ENCODE data around the gene WNK1. TPM values are rescaled to one million over a fixed set of nuclear protein-coding genes. Genes with fewer than 3 reads are reported as not detected.
A peak's percentile ranks its signal among the peaks of the same experiment; 100 is the strongest.
"Not testable (repeated sequence)": the region's sequence is repeated elsewhere in the genome, so short reads cannot be mapped to it uniquely, and the experiment has no call there.

WNK1 gene
- total RNA-seq, 4 donors from 2014 or later = 222 to 407 (median 322) TPM

- ATAC-seq (ENCODE audit: low FRiP score) (no peak), DNase-seq (ENCODE audit: low spot score) (no peak)
- TF ChIP-seq CTCF (IDR thresholded peaks at IDR 0.05) = no peak
These were observed 57.7 kb downstream of the WNK1 start for GRCh38 chr12:810116-810515.

GRCh38 chr12:810671-811415 lies 58.5 kb downstream of the WNK1 start:
- no peak for TF ChIP-seq CTCF (IDR thresholded peaks at IDR 0.05)
- no peak for DNase-seq (ENCODE audit: low spot score)
- no peak for ATAC-seq (ENCODE audit: low FRiP score)

DNA sequence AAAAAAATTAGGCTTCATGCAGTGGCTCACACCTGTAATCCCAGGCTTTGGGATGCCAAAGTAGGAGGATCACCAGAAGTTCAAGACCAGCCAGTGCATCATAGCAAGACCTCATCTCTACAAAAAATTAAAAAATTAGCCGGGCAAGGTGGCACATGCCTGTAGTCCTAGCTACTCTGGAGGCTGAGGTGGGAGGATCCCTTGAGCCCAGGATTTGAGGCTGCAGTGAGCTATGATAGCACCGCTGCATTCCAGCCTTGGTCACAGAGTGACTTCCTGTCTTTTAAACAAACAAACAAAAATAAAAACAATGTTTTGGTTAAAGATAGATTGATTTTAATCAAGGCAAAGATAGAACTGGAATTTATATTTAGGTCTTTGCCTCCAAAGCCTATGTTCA lies 60.6 kb downstream of the WNK1 start:
- no peak for ATAC-seq (ENCODE audit: low FRiP score)
- no peak for TF ChIP-seq CTCF (IDR thresholded peaks at IDR 0.05)
- no peak for DNase-seq (ENCODE audit: low spot score)

DNA sequence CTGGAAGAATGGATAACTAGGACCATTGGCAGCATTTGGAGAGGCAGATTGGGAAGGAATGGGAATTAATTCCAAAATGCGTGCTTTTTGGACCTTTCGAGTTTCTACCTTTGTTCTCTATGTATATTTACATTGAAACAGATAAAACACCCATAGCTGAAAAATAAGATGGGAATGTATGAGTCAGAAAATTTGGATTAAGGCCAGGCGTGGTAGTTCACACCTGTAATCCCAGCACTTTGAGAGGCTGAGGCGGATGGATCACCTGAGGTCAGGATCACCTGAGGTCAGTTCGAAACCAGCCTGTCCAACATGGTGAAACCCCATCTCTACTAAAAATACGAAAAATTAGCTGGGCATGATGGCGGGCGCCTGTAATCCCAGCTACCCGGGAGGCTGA lies 65.1 kb downstream of the WNK1 start:
- not testable (repeated sequence) for ATAC-seq (ENCODE audit: low FRiP score); DNase-seq (ENCODE audit: low spot score)

GRCh38 chr12:817941-818600 lies 65.7 kb downstream of the WNK1 start:
- no peak for DNase-seq (ENCODE audit: low spot score)
- no peak for TF ChIP-seq CTCF (IDR thresholded peaks at IDR 0.05)
- peak; percentile 47 for ATAC-seq (ENCODE audit: low FRiP score)

DNA sequence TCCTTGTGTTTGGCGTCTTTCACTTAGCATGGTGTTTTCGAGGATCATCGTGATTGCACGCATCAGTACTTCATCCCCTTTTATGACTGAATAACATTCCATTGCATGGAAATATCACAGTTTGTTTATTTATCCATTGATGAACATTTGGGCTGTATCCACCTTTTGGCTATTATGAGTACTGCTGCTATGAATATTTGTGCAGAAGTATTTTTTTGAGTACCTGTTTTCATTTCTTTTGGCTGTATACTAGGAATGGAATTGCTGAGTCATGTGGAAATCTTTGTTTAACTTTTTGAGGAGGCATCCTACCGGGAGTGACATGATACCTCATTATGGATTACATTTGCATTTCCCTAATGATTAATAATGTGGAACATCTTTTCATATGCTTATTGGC lies 66.4 kb downstream of the WNK1 start:
- ATAC-seq (ENCODE audit: low FRiP score) = no peak
- no peak for DNase-seq (ENCODE audit: low spot score)
- TF ChIP-seq CTCF (IDR thresholded peaks at IDR 0.05) = no peak

DNA sequence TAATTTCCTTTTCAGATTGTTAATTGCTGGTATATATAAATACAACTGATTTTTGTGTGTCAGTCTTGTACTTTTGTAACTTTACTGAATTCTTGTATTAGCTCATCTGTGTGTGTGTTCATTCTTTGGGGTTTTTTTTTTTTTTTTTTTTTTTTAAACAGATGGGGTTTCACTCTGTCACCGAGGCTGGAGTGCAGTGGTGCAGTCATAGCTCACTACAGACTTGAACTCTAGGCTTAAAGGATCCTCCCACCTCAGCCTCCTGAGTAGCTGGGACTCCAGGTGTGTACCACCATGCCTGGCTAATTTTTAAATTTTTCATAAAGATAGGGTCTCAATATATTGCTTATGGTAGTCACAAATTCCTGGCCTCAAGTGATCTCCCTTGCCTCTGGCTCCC lies 68.0 kb downstream of the WNK1 start:
- TF ChIP-seq CTCF (IDR thresholded peaks at IDR 0.05) = no peak
- no peak for ATAC-seq (ENCODE audit: low FRiP score)

More for the DNA sequence above, 68.0 kb downstream of the WNK1 start:
- DNase-seq (ENCODE audit: low spot score) = no peak
